ENCODE results near the gene EZR. TPM values are rescaled to one million over a fixed set of nuclear protein-coding genes. Genes with fewer than 3 reads are reported as not detected.

EZR gene
- total RNA-seq, 1 donor from 2014 or later, result 254 TPM

DNA sequence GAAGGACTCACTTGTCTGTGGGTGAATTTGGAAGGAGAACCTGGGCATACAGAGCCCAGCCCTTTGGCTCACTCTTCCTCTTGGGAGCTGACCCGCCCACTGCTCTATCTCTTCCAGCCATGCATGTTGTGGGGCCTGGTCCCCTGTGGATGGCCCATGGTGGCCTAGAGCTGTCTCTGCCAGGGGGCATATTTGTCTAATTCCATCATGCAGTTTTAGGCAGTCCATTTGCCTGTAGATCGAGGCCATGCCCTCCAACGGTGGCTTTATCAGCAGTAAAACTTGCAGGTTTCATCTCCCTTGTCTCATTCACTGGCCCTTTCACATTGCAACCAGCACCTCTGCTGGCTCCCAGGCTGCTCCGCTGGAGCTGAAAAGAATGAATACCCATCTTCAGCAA is 12.9 kb upstream of the EZR start:
- no peak overlapping the region for H3K27ac ChIP-seq (ENCODE audit: low read depth, low read length)
- no peak overlapping the region for H3K4me3 Mint-ChIP-seq (ENCODE audit: unreplicated experiment)
- no peak overlapping the region for H3K4me3 ChIP-seq (ENCODE audit: insufficient read depth, low read depth, low read length)
- H3K36me3 Mint-ChIP-seq (ENCODE audit: low read depth, unreplicated experiment), result no peaks in the 10 kb centered on the region
- TF ChIP-seq, protein P1, sequence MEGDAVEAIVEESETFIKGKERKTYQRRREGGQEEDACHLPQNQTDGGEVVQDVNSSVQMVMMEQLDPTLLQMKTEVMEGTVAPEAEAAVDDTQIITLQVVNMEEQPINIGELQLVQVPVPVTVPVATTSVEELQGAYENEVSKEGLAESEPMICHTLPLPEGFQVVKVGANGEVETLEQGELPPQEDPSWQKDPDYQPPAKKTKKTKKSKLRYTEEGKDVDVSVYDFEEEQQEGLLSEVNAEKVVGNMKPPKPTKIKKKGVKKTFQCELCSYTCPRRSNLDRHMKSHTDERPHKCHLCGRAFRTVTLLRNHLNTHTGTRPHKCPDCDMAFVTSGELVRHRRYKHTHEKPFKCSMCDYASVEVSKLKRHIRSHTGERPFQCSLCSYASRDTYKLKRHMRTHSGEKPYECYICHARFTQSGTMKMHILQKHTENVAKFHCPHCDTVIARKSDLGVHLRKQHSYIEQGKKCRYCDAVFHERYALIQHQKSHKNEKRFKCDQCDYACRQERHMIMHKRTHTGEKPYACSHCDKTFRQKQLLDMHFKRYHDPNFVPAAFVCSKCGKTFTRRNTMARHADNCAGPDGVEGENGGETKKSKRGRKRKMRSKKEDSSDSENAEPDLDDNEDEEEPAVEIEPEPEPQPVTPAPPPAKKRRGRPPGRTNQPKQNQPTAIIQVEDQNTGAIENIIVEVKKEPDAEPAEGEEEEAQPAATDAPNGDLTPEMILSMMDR (IDR thresholded peaks at IDR 0.05; ENCODE audit: insufficient read depth, low read depth, low read length), result no peak
- no peak for TF ChIP-seq EZH2 (IDR thresholded peaks at IDR 0.05; ENCODE audit: insufficient read depth, low read length)
- no peak overlapping the region for H3K9ac ChIP-seq (ENCODE audit: low read length)
- no peaks in the 10 kb centered on the region for H3K27me3 ChIP-seq (ENCODE audit: insufficient read depth, low read length)
- H3K9me3 ChIP-seq (ENCODE audit: insufficient read depth, low read depth, low read length), result no peaks in the 10 kb centered on the region
- peaks cover 1% of the 10 kb centered on the region for H3K9me3 Mint-ChIP-seq (ENCODE audit: unreplicated experiment)
- no peaks in the 10 kb centered on the region for H3K36me3 ChIP-seq (ENCODE audit: insufficient read depth, low read length)
- no peak overlapping the region for H2AFZ ChIP-seq (ENCODE audit: low read depth, low read length)
- DNase-seq (ENCODE audit: low read depth), result no peak
- no peak overlapping the region for H3K4me2 ChIP-seq (ENCODE audit: low read length)
- peaks cover 15% of the 10 kb centered on the region for H3K27me3 Mint-ChIP-seq (ENCODE audit: low read depth, unreplicated experiment)
- no peak for FAIRE-seq
- no peak overlapping the region for H3K27ac Mint-ChIP-seq (ENCODE audit: unreplicated experiment)
- H4K20me1 ChIP-seq (ENCODE audit: insufficient read depth, low read length), result no peaks in the 10 kb centered on the region
- H3K4me1 ChIP-seq (ENCODE audit: insufficient read depth, low read length), result no peaks in the 10 kb centered on the region
- H3K4me1 Mint-ChIP-seq (ENCODE audit: low read depth, unreplicated experiment), result no peaks in the 10 kb centered on the region
- H3K79me2 ChIP-seq (ENCODE audit: insufficient read depth, low read length), result no peaks in the 10 kb centered on the region

DNA sequence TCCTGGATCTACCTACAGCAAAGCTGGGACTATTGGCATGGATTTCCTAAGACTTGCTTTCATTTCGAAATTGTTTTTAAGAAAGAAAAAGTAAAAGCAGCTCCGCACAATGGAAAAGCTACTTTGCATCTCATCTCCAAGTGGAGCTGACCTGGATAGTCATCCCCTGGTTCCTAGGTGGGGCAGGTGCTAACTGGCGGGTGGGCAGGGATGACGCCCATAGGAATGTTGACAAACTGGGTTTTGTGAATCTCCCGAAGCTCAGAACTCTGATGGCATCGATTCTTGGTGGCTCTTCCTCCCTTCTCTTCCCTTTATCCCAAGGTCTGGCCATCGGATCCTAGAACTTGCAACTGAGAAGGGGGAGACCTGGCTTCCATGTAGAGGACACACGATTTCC is 12.4 kb upstream of the EZR start:
- H3K27ac Mint-ChIP-seq (ENCODE audit: unreplicated experiment), result no peak overlapping the region
- H3K4me3 Mint-ChIP-seq (ENCODE audit: unreplicated experiment), result no peak overlapping the region

DNA sequence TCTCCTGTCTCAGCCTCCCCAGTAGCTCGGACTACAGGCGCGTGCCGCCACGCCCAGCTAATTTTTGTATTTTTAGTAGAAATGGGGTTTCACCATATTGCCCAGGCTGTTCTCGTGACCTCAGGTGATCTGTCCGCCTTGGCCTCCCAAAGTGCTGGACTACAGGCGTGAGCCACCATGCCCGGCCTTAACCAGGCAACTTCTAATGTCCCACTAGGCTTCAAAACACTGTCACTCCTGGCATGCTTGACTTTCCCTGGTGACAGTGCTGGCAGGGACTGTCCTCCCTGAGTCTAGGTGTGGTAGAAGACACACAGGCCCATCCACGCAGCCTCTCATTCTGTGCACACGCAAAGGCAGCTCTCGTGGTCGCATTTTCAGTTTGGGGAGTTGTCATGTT is 11.6 kb upstream of the EZR start:
- H3K4me1 ChIP-seq (ENCODE audit: insufficient read depth, low read length), result no peaks in the 10 kb centered on the region
- no peaks in the 10 kb centered on the region for H3K36me3 ChIP-seq (ENCODE audit: insufficient read depth, low read length)
- H3K4me1 Mint-ChIP-seq (ENCODE audit: low read depth, unreplicated experiment), result no peaks in the 10 kb centered on the region
- H3K27ac ChIP-seq (ENCODE audit: low read depth, low read length), result no peak overlapping the region
- no peak overlapping the region for H3K4me2 ChIP-seq (ENCODE audit: low read length)
- FAIRE-seq, result no peak
- no peaks in the 10 kb centered on the region for H3K9me3 ChIP-seq (ENCODE audit: insufficient read depth, low read depth, low read length)
- TF ChIP-seq, protein P1 (IDR thresholded peaks at IDR 0.05; ENCODE audit: insufficient read depth, low read depth, low read length), result no peak
- TF ChIP-seq EZH2 (IDR thresholded peaks at IDR 0.05; ENCODE audit: insufficient read depth, low read length), result no peak
- no peaks in the 10 kb centered on the region for H4K20me1 ChIP-seq (ENCODE audit: insufficient read depth, low read length)
- no peak overlapping the region for H3K9ac ChIP-seq (ENCODE audit: low read length)
- peaks cover 17% of the 10 kb centered on the region for H3K27me3 Mint-ChIP-seq (ENCODE audit: low read depth, unreplicated experiment)
- H3K36me3 Mint-ChIP-seq (ENCODE audit: low read depth, unreplicated experiment), result no peaks in the 10 kb centered on the region
- DNase-seq (ENCODE audit: low read depth), result no peak
- H3K9me3 Mint-ChIP-seq (ENCODE audit: unreplicated experiment), result peaks cover 1% of the 10 kb centered on the region
- no peak overlapping the region for H3K4me3 Mint-ChIP-seq (ENCODE audit: unreplicated experiment)
- no peaks in the 10 kb centered on the region for H3K27me3 ChIP-seq (ENCODE audit: insufficient read depth, low read length)
- H3K27ac Mint-ChIP-seq (ENCODE audit: unreplicated experiment), result no peak overlapping the region
- H3K4me3 ChIP-seq (ENCODE audit: insufficient read depth, low read depth, low read length), result no peak overlapping the region
- H2AFZ ChIP-seq (ENCODE audit: low read depth, low read length), result no peak overlapping the region
- H3K79me2 ChIP-seq (ENCODE audit: insufficient read depth, low read length), result no peaks in the 10 kb centered on the region

More for the DNA sequence above, 12.4 kb upstream of the EZR start:
- Histone ChIP-seq H3K9me3 (ENCODE audit: insufficient read depth, low read depth, low read length) (no peaks in the 10 kb centered on the region), H3K4me1 (ENCODE audit: insufficient read depth, low read length) (no peaks in the 10 kb centered on the region), H3K4me2 (ENCODE audit: low read length) (no peak overlapping the region), H3K9ac (ENCODE audit: low read length) (no peak overlapping the region), H3K36me3 (ENCODE audit: insufficient read depth, low read length) (no peaks in the 10 kb centered on the region), H2AFZ (ENCODE audit: low read depth, low read length) (no peak overlapping the region), H4K20me1 (ENCODE audit: insufficient read depth, low read length) (no peaks in the 10 kb centered on the region), H3K27ac (ENCODE audit: low read depth, low read length) (no peak overlapping the region), H3K79me2 (ENCODE audit: insufficient read depth, low read length) (no peaks in the 10 kb centered on the region), H3K27me3 (ENCODE audit: insufficient read depth, low read length) (no peaks in the 10 kb centered on the region), H3K4me3 (ENCODE audit: insufficient read depth, low read depth, low read length) (no peak overlapping the region)
- Mint-ChIP-seq H3K27me3 (ENCODE audit: low read depth, unreplicated experiment) (peaks cover 15% of the 10 kb centered on the region), H3K4me1 (ENCODE audit: low read depth, unreplicated experiment) (no peaks in the 10 kb centered on the region), H3K9me3 (ENCODE audit: unreplicated experiment) (peaks cover 1% of the 10 kb centered on the region), H3K36me3 (ENCODE audit: low read depth, unreplicated experiment) (no peaks in the 10 kb centered on the region)
- DNase-seq (ENCODE audit: low read depth), result no peak
- FAIRE-seq, result no peak
- TF ChIP-seq EZH2 (IDR thresholded peaks at IDR 0.05; ENCODE audit: insufficient read depth, low read length), result no peak
- TF ChIP-seq, protein P1 (IDR thresholded peaks at IDR 0.05; ENCODE audit: insufficient read depth, low read depth, low read length), result no peak
